HUES48 (cell line): ENCODE measurements around the gene PTPN23.

Experiments used
- H3K27ac ChIP-seq: one replicate; pipeline ENCODE4 v1.7.0; 2013; ENCODE audit warnings: low read depth, low read length, inconsistent platforms
- H3K27me3 ChIP-seq: 2 replicates; pipeline ENCODE4 v1.6.1; 2013; ENCODE audit warnings: mild to moderate bottlenecking, low read length; ENCODE audit not compliant: control insufficient read depth, insufficient read depth
- H3K36me3 ChIP-seq: 2 replicates; pipeline ENCODE4 v1.6.1; 2013; ENCODE audit warnings: low read length; ENCODE audit not compliant: control insufficient read depth, insufficient read depth
- H3K4me1 ChIP-seq: 2 replicates; pipeline ENCODE4 v1.6.1; 2013; ENCODE audit warnings: mild to moderate bottlenecking, low read length; ENCODE audit not compliant: control insufficient read depth, insufficient read depth
- H3K4me3 ChIP-seq: 2 replicates; pipeline ENCODE4 v1.5.1; 2013; ENCODE audit warnings: mild to moderate bottlenecking, low read depth, low read length
- H3K9ac ChIP-seq: 2 replicates; pipeline ENCODE4 v1.6.1; 2013; ENCODE audit warnings: mild to moderate bottlenecking, low read depth, low read length, moderate library complexity
- H3K9me3 ChIP-seq: 2 replicates; pipeline ENCODE4 v1.6.1; 2013; ENCODE audit warnings: low read length; ENCODE audit not compliant: control insufficient read depth, insufficient read depth

The PTPN23 gene

DNA sequence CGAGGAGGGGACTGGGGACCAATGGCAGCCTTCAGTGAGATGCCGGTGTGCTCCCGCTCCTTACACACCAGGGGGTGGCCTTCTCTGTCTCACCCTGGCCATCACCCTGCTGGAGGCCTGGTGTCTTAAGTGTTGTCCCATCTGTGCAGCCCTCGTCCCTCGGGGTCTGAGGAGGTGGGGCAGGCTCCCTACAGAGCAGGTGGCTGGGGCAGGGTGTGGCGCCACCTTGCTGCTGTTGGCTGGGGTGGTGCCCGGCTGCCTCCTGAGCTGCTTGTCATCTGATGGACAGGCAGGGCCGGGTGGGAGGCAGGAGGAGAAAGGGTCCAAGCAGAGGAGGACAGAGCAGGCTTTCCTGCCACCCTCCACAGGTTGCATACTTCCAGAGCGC is 25.9 kb downstream of the PTPN23 start:
- H3K36me3 ChIP-seq, result peaks cover 56% of the 10 kb centered on the region
- H3K27ac ChIP-seq, result no peak overlapping the region
- H3K9ac ChIP-seq, result no peak overlapping the region
- H3K9me3 ChIP-seq, result no peaks in the 10 kb centered on the region
- H3K27me3 ChIP-seq, result no peaks in the 10 kb centered on the region
- H3K4me3 ChIP-seq, result no peak overlapping the region
- no peaks in the 10 kb centered on the region for H3K4me1 ChIP-seq

DNA sequence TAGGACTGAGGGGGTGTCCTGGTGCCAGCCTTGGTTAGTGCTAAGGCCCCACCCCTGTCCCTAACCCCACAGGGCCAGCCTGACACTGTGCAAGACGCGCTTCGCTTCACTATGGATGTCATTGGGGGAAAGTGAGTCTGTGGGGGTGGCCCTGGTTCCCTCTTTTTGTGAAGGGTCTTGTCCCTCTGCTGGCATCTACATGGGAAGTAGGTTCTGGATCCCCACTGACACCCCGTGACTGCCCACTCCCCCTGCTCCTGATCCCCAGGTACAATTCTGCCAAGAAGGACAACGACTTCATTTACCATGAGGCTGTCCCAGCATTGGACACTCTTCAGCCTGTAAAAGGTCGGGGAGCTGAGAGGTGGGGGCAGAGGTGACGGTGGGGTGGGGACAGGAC is 26.4 kb downstream of the PTPN23 start:
- Histone ChIP-seq H3K36me3 (peaks cover 59% of the 10 kb centered on the region), H3K4me1 (no peaks in the 10 kb centered on the region), H3K9ac (no peak overlapping the region)

DNA sequence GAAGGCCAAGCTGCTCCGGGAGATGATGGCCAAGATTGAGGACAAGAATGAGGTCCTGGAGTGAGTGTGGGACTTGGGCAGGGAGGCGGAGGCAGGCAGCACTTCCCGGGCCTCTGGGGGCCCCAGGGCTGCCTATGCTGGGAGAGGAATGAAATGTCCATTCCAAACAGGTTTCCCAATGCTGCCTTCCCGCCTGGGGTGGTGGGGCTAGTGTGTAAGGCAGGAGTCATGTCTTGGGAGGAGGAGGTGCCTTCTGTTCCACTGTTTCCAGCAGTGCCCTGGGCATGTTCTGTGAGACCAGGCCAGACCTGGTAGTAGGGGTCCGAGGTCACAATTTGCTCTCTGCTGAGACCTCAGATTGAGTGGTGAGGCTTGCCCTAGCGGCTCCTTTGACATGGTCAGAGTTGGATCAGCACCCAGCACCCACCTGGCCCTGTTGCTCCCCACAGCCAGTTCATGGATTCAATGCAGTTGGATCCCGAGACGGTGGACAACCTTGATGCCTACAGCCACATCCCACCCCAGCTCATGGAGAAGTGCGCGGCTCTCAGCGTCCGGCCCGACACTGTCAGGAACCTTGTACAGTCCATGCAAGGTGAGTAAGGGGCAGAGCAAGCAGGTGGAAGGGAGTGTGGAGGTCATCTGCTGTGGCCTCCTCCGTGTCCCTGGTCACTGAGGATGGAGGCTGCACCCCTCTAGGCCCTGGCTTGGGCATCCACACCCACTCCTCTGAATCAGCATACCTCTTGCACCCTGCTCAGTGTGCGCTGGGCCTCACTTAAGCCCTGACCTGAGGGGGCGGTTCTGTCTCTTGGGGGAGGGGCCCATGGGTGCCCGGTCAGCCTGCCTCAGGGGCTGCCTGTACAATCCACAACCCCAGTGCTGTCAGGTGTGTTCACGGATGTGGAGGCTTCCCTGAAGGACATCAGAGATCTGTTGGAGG is 27.3 kb downstream of the PTPN23 start:
- no peaks in the 10 kb centered on the region for H3K9me3 ChIP-seq
- peaks cover 67% of the 10 kb centered on the region for H3K36me3 ChIP-seq

More for the DNA sequence above, 26.4 kb downstream of the PTPN23 start:
- Histone ChIP-seq H3K9me3 (no peaks in the 10 kb centered on the region), H3K4me3 (no peak overlapping the region), H3K27ac (no peak overlapping the region), H3K27me3 (no peaks in the 10 kb centered on the region)

DNA sequence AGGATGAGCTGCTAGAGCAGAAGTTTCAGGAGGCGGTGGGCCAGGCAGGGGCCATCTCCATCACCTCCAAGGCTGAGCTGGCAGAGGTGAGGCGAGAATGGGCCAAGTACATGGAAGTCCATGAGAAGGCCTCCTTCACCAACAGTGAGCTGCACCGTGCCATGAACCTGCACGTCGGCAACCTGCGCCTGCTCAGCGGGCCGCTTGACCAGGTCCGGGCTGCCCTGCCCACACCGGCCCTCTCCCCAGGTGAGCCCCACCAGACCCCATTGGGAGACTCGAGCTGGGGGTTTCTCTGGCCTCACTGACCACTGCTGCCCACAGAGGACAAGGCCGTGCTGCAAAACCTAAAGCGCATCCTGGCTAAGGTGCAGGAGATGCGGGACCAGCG is 28.0 kb downstream of the PTPN23 start:
- Histone ChIP-seq H3K9ac (no peak overlapping the region), H3K27ac (no peak overlapping the region), H3K27me3 (no peaks in the 10 kb centered on the region), H3K9me3 (no peaks in the 10 kb centered on the region), H3K36me3 (peaks cover 73% of the 10 kb centered on the region), H3K4me1 (no peaks in the 10 kb centered on the region), H3K4me3 (no peak overlapping the region)

More for the DNA sequence above, 27.3 kb downstream of the PTPN23 start:
- Histone ChIP-seq H3K27me3 (no peaks in the 10 kb centered on the region), H3K9ac (no peak overlapping the region), H3K27ac (no peak overlapping the region), H3K4me3 (no peak overlapping the region), H3K4me1 (no peaks in the 10 kb centered on the region)

DNA sequence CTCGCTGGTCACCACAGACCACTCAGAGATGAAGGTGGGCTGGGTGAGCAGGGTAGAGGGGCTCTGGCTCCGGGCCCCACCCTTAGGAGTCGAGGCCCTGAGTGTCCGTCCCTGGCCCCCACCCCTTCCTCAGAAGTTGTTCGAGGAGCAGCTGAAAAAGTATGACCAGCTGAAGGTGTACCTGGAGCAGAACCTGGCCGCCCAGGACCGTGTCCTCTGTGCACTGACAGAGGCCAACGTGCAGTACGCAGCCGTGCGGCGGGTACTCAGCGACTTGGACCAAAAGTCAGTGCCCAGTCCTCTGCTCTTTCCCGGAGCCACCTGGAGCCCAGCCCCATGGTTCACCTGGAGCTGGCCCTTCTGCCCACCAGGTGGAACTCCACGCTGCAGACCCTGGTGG is 28.5 kb downstream of the PTPN23 start:
- Histone ChIP-seq H3K9me3 (no peaks in the 10 kb centered on the region), H3K4me3 (no peak overlapping the region), H3K27ac (no peak overlapping the region), H3K27me3 (no peaks in the 10 kb centered on the region), H3K36me3 (peaks cover 78% of the 10 kb centered on the region), H3K4me1 (no peaks in the 10 kb centered on the region), H3K9ac (no peak overlapping the region)

DNA sequence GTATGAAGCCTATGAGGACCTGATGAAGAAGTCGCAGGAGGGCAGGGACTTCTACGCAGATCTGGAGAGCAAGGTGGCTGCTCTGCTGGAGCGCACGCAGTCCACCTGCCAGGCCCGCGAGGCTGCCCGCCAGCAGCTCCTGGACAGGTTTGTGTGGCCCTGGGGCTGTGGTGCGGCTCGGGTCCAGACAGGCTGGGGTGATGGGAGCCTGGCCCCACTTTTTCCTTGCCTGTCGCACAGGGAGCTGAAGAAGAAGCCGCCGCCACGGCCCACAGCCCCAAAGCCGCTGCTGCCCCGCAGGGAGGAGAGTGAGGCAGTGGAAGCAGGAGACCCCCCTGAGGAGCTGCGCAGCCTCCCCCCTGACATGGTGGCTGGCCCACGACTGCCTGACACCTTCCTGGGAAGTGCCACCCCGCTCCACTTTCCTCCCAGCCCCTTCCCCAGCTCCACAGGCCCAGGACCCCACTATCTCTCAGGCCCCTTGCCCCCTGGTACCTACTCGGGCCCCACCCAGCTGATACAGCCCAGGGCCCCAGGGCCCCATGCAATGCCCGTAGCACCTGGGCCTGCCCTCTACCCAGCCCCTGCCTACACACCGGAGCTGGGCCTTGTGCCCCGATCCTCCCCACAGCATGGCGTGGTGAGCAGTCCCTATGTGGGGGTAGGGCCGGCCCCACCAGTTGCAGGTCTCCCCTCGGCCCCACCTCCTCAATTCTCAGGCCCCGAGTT is 29.0 kb downstream of the PTPN23 start:
- Histone ChIP-seq H3K9ac (no peak overlapping the region), H3K27ac (no peak overlapping the region), H3K4me1 (no peaks in the 10 kb centered on the region), H3K36me3 (peaks cover 83% of the 10 kb centered on the region), H3K9me3 (no peaks in the 10 kb centered on the region), H3K4me3 (no peak overlapping the region), H3K27me3 (no peaks in the 10 kb centered on the region)

DNA sequence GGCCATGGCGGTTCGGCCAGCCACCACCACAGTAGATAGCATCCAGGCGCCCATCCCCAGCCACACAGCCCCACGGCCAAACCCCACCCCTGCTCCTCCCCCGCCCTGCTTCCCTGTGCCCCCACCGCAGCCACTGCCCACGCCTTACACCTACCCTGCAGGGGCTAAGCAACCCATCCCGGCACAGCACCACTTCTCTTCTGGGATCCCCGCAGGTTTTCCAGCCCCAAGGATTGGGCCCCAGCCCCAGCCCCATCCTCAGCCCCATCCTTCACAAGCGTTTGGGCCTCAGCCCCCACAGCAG is 29.5 kb downstream of the PTPN23 start:
- H3K9me3 ChIP-seq, result no peaks in the 10 kb centered on the region
- H3K27me3 ChIP-seq, result no peaks in the 10 kb centered on the region
- no peak overlapping the region for H3K4me3 ChIP-seq
- peaks cover 89% of the 10 kb centered on the region for H3K36me3 ChIP-seq
- no peaks in the 10 kb centered on the region for H3K4me1 ChIP-seq
- no peak overlapping the region for H3K27ac ChIP-seq
- no peak overlapping the region for H3K9ac ChIP-seq

DNA sequence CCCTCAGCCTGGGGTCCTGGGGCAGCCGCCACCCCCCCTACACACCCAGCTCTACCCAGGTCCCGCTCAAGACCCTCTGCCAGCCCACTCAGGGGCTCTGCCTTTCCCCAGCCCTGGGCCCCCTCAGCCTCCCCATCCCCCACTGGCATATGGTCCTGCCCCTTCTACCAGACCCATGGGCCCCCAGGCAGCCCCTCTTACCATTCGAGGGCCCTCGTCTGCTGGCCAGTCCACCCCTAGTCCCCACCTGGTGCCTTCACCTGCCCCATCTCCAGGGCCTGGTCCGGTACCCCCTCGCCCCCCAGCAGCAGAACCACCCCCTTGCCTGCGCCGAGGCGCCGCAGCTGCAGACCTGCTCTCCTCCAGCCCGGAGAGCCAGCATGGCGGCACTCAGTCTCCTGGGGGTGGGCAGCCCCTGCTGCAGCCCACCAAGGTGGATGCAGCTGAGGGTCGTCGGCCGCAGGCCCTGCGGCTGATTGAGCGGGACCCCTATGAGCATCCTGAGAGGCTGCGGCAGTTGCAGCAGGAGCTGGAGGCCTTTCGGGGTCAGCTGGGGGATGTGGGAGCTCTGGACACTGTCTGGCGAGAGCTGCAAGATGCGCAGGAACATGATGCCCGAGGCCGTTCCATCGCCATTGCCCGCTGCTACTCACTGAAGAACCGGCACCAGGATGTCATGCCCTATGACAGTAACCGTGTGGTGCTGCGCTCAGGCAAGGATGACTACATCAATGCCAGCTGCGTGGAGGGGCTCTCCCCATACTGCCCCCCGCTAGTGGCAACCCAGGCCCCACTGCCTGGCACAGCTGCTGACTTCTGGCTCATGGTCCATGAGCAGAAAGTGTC is 30.2 kb downstream of the PTPN23 start:
- Histone ChIP-seq H3K27me3 (no peaks in the 10 kb centered on the region), H3K27ac (no peak overlapping the region), H3K4me3 (no peak overlapping the region), H3K9ac (no peak overlapping the region), H3K9me3 (no peaks in the 10 kb centered on the region), H3K4me1 (no peaks in the 10 kb centered on the region), H3K36me3 (peaks cover 90% of the 10 kb centered on the region)

DNA sequence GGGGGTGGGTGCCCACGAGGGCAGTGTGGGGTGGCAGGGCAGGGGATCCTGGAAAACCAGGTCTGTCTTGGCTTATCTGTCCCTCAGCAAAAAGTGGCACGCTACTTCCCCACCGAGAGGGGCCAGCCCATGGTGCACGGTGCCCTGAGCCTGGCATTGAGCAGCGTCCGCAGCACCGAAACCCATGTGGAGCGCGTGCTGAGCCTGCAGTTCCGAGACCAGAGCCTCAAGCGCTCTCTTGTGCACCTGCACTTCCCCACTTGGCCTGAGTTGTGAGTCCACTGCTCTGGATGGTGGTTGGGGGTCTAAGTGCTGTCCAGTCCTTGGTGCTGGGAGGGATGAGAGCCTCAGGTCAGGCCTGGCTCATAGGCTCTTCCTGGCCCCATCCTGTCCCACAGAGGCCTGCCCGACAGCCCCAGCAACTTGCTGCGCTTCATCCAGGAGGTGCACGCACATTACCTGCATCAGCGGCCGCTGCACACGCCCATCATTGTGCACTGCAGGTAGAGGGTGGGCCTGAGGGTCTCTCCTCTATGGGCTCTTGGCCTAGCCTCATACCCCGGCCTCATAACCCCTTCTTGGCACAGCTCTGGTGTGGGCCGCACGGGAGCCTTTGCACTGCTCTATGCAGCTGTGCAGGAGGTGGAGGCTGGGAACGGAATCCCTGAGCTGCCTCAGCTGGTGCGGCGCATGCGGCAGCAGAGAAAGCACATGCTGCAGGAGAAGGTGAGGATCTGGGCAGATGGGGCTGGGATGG is 31.1 kb downstream of the PTPN23 start:
- Histone ChIP-seq H3K27ac (no peak overlapping the region), H3K27me3 (no peaks in the 10 kb centered on the region), H3K9ac (no peak overlapping the region), H3K4me3 (no peak overlapping the region), H3K4me1 (no peaks in the 10 kb centered on the region), H3K36me3 (peaks cover 86% of the 10 kb centered on the region), H3K9me3 (no peaks in the 10 kb centered on the region)

DNA sequence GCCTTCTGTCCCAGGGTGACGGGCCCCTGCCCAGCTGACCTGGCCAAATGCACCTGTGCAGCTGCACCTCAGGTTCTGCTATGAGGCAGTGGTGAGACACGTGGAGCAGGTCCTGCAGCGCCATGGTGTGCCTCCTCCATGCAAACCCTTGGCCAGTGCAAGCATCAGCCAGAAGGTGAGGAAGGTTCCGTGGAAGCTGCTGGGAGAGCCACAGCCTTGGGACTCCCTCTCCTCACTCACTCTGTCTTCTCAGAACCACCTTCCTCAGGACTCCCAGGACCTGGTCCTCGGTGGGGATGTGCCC is 31.6 kb downstream of the PTPN23 start:
- no peaks in the 10 kb centered on the region for H3K9me3 ChIP-seq
- H3K9ac ChIP-seq, result no peak overlapping the region
- H3K27me3 ChIP-seq, result no peaks in the 10 kb centered on the region
- no peak overlapping the region for H3K27ac ChIP-seq
- H3K36me3 ChIP-seq, result peaks cover 86% of the 10 kb centered on the region
- H3K4me1 ChIP-seq, result no peaks in the 10 kb centered on the region
- no peak overlapping the region for H3K4me3 ChIP-seq
